WTC11 (cell line): ENCODE measurements around the gene SPACA9. TPM values are rescaled to one million over a fixed set of nuclear protein-coding genes. Genes with fewer than 3 reads are reported as not detected.

Source experiments
- ATAC-seq: fragments of 200-7000 bp; cut with Tn5 transposase; 2 replicates; pipeline ENCODE4 v1.10.0; 2021; ENCODE audit warnings: mild to moderate bottlenecking, moderate library complexity
- CTCF ChIA-PET: fragments of 300-600 bp; sonication (Branson Sonifier 250); formaldehyde crosslinking; loops from one replicate; lab custom pipeline; 2021; ENCODE audit warnings: antibody characterized with exemption; lab: Charles Lee
- POLR2A ChIA-PET: fragments of 350-600 bp; sonication (Branson Sonifier 250); formaldehyde crosslinking; loops from one replicate; lab custom pipeline; 2021; ENCODE audit warnings: antibody characterized with exemption; lab: Charles Lee
- DNase-seq: peaks from one replicate; pipeline ENCODE4 v3.0.0; 2021; ENCODE audit warnings: low spot score
- H3K27ac Mint-ChIP-seq: 2 replicates; pipeline ENCODE4 v1.8.0; 2021; ENCODE audit warnings: mixed read lengths
- H3K27me3 Mint-ChIP-seq: 2 replicates; pipeline ENCODE4 v1.8.0; 2021; ENCODE audit warnings: low read depth, mild to moderate bottlenecking, moderate library complexity, mixed read lengths
- H3K36me3 Mint-ChIP-seq: 2 replicates; pipeline ENCODE4 v1.8.0; 2021; ENCODE audit warnings: mixed read lengths
- H3K4me1 Mint-ChIP-seq: 2 replicates; pipeline ENCODE4 v1.8.0; 2022; ENCODE audit warnings: mixed read lengths
- H3K4me3 Mint-ChIP-seq: 2 replicates; pipeline ENCODE4 v1.8.0; 2021; ENCODE audit warnings: mild to moderate bottlenecking, moderate library complexity, mixed read lengths
- H3K9me3 Mint-ChIP-seq: 2 replicates; pipeline ENCODE4 v1.8.0; 2021; ENCODE audit warnings: mixed read lengths
- ESRRA ChIP-seq: sonication (generic); formaldehyde crosslinking; IDR thresholded peaks from 2 replicates; pipeline ENCODE4 v1.8.1; 2022; ENCODE audit warnings: mild to moderate bottlenecking, missing genetic modification reagents, borderline replicate concordance
- ETV6 ChIP-seq: sonication (generic); formaldehyde crosslinking; IDR thresholded peaks from 2 replicates; pipeline ENCODE4 v1.8.1; 2022; ENCODE audit warnings: mild to moderate bottlenecking, missing genetic modification reagents
- FOXK1 ChIP-seq: sonication (generic); formaldehyde crosslinking; IDR thresholded peaks from 2 replicates; pipeline ENCODE4 v1.8.0; 2022; ENCODE audit warnings: mild to moderate bottlenecking, moderate library complexity, missing genetic modification reagents
- JAZF1 ChIP-seq: fragments of 250-450 bp; sonication (Bioruptor Pico); IDR thresholded peaks from 2 replicates; pipeline ENCODE4 v1.9.0; 2021; ENCODE audit warnings: moderate library complexity, mild to moderate bottlenecking, inconsistent platforms
- NFE2L1 ChIP-seq: sonication (generic); formaldehyde crosslinking; IDR thresholded peaks from 2 replicates; pipeline ENCODE4 v1.8.1; 2023; ENCODE audit warnings: missing genetic modification reagents
- RORB ChIP-seq: fragments of 250-450 bp; sonication (Bioruptor Pico); IDR thresholded peaks from 2 replicates; pipeline ENCODE4 v1.9.0; 2021; ENCODE audit warnings: mild to moderate bottlenecking
- ZNF317 ChIP-seq: sonication (generic); formaldehyde crosslinking; IDR thresholded peaks from 2 replicates; pipeline ENCODE4 v1.8.1; 2023; ENCODE audit warnings: low read depth, mild to moderate bottlenecking, moderate library complexity, missing genetic modification reagents, borderline replicate concordance
- ZNF423 ChIP-seq: fragments of 250-450 bp; sonication (Bioruptor Pico); IDR thresholded peaks from 2 replicates; pipeline ENCODE4 v2.1.2; 2022; ENCODE audit warnings: mild to moderate bottlenecking, moderate library complexity
- total RNA-seq: library from RNA; stranded (reverse); gene quantifications from 3 replicates; pipeline ENCODE4 v1.2.3, GENCODE V29; 2021
- TF ChIP-seq, protein P1 (sequence below): fragments of 250-450 bp; sonication (Bioruptor Pico); IDR thresholded peaks from 2 replicates; pipeline ENCODE4 v1.9.0; 2021; ENCODE audit warnings: mild to moderate bottlenecking
- TF ChIP-seq, protein P2 (sequence below): sonication (generic); formaldehyde crosslinking; IDR thresholded peaks from 2 replicates; pipeline ENCODE4 v1.8.0; 2022; ENCODE audit warnings: mild to moderate bottlenecking, missing genetic modification reagents
- TF ChIP-seq, protein P3 (sequence below): fragments of 250-450 bp; sonication (Bioruptor Pico); IDR thresholded peaks from 2 replicates; pipeline ENCODE4 v2.1.2; 2022; ENCODE audit warnings: mild to moderate bottlenecking, moderate library complexity
- TF ChIP-seq, protein P4 (sequence below): sonication (generic); formaldehyde crosslinking; IDR thresholded peaks from 2 replicates; pipeline ENCODE4 v1.8.1; 2022; ENCODE audit warnings: mild to moderate bottlenecking, moderate library complexity, missing genetic modification reagents
- TF ChIP-seq, protein P5 (sequence below): sonication (generic); formaldehyde crosslinking; IDR thresholded peaks from 2 replicates; pipeline ENCODE4 v1.8.0; 2022; ENCODE audit warnings: mild to moderate bottlenecking, missing genetic modification reagents
- TF ChIP-seq, protein P6 (sequence below): sonication (generic); formaldehyde crosslinking; IDR thresholded peaks from 2 replicates; pipeline ENCODE4 v1.8.1; 2022; ENCODE audit warnings: missing genetic modification reagents, borderline replicate concordance
- TF ChIP-seq, protein P7 (sequence below): sonication (generic); formaldehyde crosslinking; IDR thresholded peaks from 2 replicates; pipeline ENCODE4 v1.8.1; 2023; ENCODE audit warnings: mild to moderate bottlenecking, missing genetic modification reagents, moderate library complexity
- TF ChIP-seq, protein P8 (sequence below): sonication (generic); formaldehyde crosslinking; IDR thresholded peaks from 2 replicates; pipeline ENCODE4 v1.8.1; 2023; ENCODE audit warnings: mild to moderate bottlenecking, missing genetic modification reagents

SPACA9 gene
- total RNA-seq, 1 experiment from 2014 or later = 0.48 TPM

DNA sequence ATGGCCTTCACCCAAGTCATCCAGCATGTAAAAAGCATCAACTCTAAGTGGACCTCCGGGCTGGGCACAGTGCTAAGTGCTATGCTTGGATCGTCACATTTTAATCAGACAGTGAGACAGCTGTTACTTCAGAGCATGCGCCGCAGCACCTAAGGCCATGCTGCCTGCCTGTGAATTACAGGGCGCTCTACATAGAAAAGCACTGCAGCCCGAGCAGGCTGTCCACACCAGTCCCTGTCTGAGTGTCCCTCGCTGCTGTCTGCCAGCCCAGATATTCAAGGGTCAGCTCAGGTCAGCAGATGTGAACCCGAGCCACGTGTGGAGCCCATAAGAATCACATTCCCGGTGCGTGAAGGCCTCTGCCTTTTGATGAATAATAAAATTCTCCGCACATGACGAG, 37.7 kb upstream of the SPACA9 start:
- TF ChIP-seq, protein P1, sequence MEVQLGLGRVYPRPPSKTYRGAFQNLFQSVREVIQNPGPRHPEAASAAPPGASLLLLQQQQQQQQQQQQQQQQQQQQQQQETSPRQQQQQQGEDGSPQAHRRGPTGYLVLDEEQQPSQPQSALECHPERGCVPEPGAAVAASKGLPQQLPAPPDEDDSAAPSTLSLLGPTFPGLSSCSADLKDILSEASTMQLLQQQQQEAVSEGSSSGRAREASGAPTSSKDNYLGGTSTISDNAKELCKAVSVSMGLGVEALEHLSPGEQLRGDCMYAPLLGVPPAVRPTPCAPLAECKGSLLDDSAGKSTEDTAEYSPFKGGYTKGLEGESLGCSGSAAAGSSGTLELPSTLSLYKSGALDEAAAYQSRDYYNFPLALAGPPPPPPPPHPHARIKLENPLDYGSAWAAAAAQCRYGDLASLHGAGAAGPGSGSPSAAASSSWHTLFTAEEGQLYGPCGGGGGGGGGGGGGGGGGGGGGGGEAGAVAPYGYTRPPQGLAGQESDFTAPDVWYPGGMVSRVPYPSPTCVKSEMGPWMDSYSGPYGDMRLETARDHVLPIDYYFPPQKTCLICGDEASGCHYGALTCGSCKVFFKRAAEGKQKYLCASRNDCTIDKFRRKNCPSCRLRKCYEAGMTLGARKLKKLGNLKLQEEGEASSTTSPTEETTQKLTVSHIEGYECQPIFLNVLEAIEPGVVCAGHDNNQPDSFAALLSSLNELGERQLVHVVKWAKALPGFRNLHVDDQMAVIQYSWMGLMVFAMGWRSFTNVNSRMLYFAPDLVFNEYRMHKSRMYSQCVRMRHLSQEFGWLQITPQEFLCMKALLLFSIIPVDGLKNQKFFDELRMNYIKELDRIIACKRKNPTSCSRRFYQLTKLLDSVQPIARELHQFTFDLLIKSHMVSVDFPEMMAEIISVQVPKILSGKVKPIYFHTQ (CRISPR knock-in tag) = no peak
- ChIA-PET POLR2A (no interaction called here), CTCF (no interaction called here)
- Mint-ChIP-seq H3K27ac (no peak overlapping the region), H3K27me3 (no peaks in the 10 kb centered on the region), H3K36me3 (no peaks in the 10 kb centered on the region), H3K4me3 (no peak overlapping the region), H3K4me1 (peaks cover 6% of the 10 kb centered on the region; the same call in 1 of the 2 replicates), H3K9me3 (no peaks in the 10 kb centered on the region)
- ATAC-seq (no peak), DNase-seq (no peak)

DNA sequence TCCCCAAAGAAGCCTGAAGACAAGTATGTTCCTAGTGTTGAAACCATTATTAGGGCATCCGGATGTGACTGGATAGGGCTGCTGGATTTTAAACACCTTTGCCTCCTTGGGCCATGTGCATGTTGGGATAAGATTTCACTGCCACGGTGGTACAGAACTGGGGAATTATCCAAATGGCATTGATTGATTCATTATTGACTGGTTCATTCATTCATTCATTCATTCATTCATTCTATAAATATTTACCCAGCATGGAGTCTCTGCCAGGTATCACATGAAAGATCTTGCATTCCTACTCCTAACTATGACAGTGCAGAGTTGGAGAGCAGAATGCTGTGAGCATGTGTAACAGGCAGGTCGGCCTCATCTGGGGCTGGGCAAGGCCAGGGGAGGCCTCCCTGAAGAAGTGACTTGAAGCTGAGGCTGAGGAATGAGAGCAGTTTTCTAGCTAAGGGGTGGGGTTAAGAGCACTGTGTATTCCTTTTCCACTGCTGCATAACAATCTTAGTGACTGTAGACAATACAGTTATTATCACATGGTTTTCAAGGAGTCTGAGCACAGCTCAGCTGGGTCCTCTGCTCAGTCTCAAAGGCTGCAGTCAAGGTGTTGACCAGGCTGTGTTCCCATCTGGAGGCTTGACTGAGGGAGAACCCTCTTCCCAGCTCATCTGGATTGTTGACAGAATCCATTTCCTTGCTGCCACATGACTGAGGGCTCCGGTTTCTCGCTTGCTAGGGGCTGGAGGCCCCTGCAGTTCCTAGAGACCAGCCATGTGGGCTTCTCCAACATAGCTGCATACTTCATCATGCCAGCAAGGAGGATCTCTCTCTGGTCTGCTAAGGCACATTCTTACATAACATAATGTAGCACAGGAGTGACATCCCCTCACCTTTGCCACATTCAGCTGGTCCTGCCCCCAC, 36.3 kb upstream of the SPACA9 start:
- no peaks in the 10 kb centered on the region for H3K36me3 Mint-ChIP-seq
- H3K27me3 Mint-ChIP-seq = no peaks in the 10 kb centered on the region
- peaks cover 6% of the 10 kb centered on the region; the same call in 1 of the 2 replicates for H3K4me1 Mint-ChIP-seq
- no peak for ATAC-seq
- no peak overlapping the region for H3K4me3 Mint-ChIP-seq
- no peak for DNase-seq
- TF ChIP-seq, protein P2, sequence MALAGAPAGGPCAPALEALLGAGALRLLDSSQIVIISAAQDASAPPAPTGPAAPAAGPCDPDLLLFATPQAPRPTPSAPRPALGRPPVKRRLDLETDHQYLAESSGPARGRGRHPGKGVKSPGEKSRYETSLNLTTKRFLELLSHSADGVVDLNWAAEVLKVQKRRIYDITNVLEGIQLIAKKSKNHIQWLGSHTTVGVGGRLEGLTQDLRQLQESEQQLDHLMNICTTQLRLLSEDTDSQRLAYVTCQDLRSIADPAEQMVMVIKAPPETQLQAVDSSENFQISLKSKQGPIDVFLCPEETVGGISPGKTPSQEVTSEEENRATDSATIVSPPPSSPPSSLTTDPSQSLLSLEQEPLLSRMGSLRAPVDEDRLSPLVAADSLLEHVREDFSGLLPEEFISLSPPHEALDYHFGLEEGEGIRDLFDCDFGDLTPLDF (CRISPR knock-in tag) = no peak
- TF ChIP-seq FOXK1 (CRISPR knock-in tag) (no peak), ZNF423 (CRISPR knock-in tag) (no peak)
- TF ChIP-seq, protein P3, sequence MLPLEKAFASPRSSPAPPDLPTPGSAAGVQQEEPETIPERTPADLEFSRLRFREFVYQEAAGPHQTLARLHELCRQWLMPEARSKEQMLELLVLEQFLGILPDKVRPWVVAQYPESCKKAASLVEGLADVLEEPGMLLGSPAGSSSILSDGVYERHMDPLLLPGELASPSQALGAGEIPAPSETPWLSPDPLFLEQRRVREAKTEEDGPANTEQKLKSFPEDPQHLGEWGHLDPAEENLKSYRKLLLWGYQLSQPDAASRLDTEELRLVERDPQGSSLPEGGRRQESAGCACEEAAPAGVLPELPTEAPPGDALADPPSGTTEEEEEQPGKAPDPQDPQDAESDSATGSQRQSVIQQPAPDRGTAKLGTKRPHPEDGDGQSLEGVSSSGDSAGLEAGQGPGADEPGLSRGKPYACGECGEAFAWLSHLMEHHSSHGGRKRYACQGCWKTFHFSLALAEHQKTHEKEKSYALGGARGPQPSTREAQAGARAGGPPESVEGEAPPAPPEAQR = no peak
- POLR2A ChIA-PET = no interaction called here
- no peak overlapping the region for H3K27ac Mint-ChIP-seq
- CTCF ChIA-PET = interaction anchor here (0.5 to 0.6 kb wide), 2 partner anchors 135 to 397 kb away, joined by 3 read pairs; partner anchors contain the start of gene GFI1B
- H3K9me3 Mint-ChIP-seq = no peaks in the 10 kb centered on the region

DNA sequence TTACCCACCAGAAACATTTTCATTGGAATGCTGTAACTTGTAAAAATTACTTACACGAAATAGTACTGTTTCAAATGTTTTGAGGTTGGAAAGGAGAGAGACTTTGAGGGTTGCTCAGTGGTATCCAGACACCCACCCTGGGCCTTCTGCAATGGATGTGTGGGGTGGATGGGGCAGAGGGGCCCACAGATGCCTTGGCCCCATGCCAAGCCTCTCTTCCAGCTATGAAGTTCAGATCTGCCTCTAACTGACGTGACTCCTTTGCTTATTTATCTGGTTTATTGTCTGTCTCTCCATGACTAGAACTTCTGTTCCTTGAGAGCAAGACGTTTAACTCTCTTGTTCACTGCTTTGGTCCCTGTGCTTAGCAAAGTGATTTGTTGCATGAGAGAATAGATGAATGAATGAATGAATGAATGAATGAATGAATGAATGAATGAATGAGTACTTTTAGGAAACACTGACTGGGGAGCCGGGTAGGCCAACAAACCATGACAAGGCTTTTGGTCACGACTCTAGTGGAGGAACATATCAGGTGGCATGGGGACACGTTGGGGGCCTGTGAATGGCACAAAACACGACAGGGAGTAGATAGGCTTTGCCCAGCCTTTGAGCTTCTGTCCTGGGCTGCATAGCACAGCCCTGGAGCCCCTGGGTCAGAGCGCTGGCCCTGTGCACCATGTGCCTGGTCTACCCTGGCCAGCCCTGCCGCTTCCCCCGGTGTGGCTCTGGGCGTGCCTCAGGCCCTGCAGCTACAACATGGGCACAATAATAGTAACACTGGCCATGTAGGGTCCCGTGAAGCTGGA, 32.4 kb upstream of the SPACA9 start:
- H3K4me3 Mint-ChIP-seq = no peak overlapping the region
- H3K27ac Mint-ChIP-seq = no peak overlapping the region
- no peaks in the 10 kb centered on the region for H3K36me3 Mint-ChIP-seq
- POLR2A ChIA-PET = interaction anchor here (0.6 kb wide), 1 partner anchor 161 kb away, joined by 5 read pairs; no protein-coding TSS in a partner anchor
- DNase-seq (no peak), ATAC-seq (no peak)
- H3K4me1 Mint-ChIP-seq = peaks cover 18% of the 10 kb centered on the region
- CTCF ChIA-PET = interaction anchor here (0.6 to 1.6 kb wide), 3 partner anchors 9 to 133 kb away, joined by 4 to 5 read pairs (median 5); no protein-coding TSS in a partner anchor
- H3K9me3 Mint-ChIP-seq = no peaks in the 10 kb centered on the region
- no peaks in the 10 kb centered on the region; the same call in 1 of the 2 replicates for H3K27me3 Mint-ChIP-seq
- TF ChIP-seq NFE2L1 (CRISPR knock-in tag) (no peak), ETV6 (CRISPR knock-in tag) (no peak), ESRRA (CRISPR knock-in tag) (no peak), RORB (CRISPR knock-in tag) (no peak), ZNF317 (CRISPR knock-in tag) (no peak), JAZF1 (CRISPR knock-in tag) (no peak)
- TF ChIP-seq, protein P4, sequence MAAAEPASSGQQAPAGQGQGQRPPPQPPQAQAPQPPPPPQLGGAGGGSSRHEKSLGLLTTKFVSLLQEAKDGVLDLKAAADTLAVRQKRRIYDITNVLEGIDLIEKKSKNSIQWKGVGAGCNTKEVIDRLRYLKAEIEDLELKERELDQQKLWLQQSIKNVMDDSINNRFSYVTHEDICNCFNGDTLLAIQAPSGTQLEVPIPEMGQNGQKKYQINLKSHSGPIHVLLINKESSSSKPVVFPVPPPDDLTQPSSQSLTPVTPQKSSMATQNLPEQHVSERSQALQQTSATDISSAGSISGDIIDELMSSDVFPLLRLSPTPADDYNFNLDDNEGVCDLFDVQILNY (CRISPR knock-in tag) = no peak
- TF ChIP-seq, protein P5, sequence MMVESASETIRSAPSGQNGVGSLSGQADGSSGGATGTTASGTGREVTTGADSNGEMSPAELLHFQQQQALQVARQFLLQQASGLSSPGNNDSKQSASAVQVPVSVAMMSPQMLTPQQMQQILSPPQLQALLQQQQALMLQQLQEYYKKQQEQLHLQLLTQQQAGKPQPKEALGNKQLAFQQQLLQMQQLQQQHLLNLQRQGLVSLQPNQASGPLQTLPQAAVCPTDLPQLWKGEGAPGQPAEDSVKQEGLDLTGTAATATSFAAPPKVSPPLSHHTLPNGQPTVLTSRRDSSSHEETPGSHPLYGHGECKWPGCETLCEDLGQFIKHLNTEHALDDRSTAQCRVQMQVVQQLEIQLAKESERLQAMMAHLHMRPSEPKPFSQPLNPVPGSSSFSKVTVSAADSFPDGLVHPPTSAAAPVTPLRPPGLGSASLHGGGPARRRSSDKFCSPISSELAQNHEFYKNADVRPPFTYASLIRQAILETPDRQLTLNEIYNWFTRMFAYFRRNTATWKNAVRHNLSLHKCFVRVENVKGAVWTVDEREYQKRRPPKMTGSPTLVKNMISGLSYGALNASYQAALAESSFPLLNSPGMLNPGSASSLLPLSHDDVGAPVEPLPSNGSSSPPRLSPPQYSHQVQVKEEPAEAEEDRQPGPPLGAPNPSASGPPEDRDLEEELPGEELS (CRISPR knock-in tag) = no peak
- TF ChIP-seq, protein P6, sequence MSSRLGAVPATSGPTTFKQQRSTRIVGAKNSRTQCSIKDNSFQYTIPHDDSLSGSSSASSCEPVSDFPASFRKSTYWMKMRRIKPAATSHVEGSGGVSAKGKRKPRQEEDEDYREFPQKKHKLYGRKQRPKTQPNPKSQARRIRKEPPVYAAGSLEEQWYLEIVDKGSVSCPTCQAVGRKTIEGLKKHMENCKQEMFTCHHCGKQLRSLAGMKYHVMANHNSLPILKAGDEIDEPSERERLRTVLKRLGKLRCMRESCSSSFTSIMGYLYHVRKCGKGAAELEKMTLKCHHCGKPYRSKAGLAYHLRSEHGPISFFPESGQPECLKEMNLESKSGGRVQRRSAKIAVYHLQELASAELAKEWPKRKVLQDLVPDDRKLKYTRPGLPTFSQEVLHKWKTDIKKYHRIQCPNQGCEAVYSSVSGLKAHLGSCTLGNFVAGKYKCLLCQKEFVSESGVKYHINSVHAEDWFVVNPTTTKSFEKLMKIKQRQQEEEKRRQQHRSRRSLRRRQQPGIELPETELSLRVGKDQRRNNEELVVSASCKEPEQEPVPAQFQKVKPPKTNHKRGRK (CRISPR knock-in tag) = no peak
- TF ChIP-seq, protein P7, sequence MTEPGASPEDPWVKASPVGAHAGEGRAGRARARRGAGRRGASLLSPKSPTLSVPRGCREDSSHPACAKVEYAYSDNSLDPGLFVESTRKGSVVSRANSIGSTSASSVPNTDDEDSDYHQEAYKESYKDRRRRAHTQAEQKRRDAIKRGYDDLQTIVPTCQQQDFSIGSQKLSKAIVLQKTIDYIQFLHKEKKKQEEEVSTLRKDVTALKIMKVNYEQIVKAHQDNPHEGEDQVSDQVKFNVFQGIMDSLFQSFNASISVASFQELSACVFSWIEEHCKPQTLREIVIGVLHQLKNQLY (CRISPR knock-in tag) = no peak
- TF ChIP-seq, protein P8, sequence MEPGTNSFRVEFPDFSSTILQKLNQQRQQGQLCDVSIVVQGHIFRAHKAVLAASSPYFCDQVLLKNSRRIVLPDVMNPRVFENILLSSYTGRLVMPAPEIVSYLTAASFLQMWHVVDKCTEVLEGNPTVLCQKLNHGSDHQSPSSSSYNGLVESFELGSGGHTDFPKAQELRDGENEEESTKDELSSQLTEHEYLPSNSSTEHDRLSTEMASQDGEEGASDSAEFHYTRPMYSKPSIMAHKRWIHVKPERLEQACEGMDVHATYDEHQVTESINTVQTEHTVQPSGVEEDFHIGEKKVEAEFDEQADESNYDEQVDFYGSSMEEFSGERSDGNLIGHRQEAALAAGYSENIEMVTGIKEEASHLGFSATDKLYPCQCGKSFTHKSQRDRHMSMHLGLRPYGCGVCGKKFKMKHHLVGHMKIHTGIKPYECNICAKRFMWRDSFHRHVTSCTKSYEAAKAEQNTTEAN = no peak
